Measurements from ENCODE around the gene TNIK.

The TNIK gene

GRCh38 chr3:171340434-171340833, 119.8 kb downstream of the TNIK start:
- no peak for TF ChIP-seq CTCF (IDR thresholded peaks at IDR 0.05; ENCODE audit: extremely low read depth, insufficient read depth, missing control alignments)
- DNase-seq (ENCODE audit: low spot score) = no peak
- in situ Hi-C loops (cut with MboI; ENCODE audit: low pct_unique_long_range_greater_than_20kb, low sequenced_read_pairs, unreplicated experiment) = no loop called here

- in situ Hi-C loops (cut with MboI; ENCODE audit: low pct_unique_long_range_greater_than_20kb, low sequenced_read_pairs, unreplicated experiment) = no loop called here
- no peak for DNase-seq (ENCODE audit: low spot score)
- no peak for TF ChIP-seq CTCF (IDR thresholded peaks at IDR 0.05; ENCODE audit: extremely low read depth, insufficient read depth, missing control alignments)
Observed at GRCh38 chr3:171339598-171339997, 120.6 kb downstream of the TNIK start.

- TF ChIP-seq CTCF (IDR thresholded peaks at IDR 0.05; ENCODE audit: extremely low read depth, insufficient read depth, missing control alignments) = no peak
- in situ Hi-C loops (cut with MboI; ENCODE audit: low pct_unique_long_range_greater_than_20kb, low sequenced_read_pairs, unreplicated experiment) = no loop called here
- DNase-seq (ENCODE audit: low spot score) = no peak
Observed at GRCh38 chr3:171336406-171336805, 123.8 kb downstream of the TNIK start.

GRCh38 chr3:171335559-171335958, 124.6 kb downstream of the TNIK start:
- no peak for TF ChIP-seq CTCF (IDR thresholded peaks at IDR 0.05; ENCODE audit: extremely low read depth, insufficient read depth, missing control alignments)

GRCh38 chr3:171334465-171334811, 125.8 kb downstream of the TNIK start:
- no peak for TF ChIP-seq CTCF (IDR thresholded peaks at IDR 0.05; ENCODE audit: extremely low read depth, insufficient read depth, missing control alignments)
- in situ Hi-C loops (cut with MboI; ENCODE audit: low pct_unique_long_range_greater_than_20kb, low sequenced_read_pairs, unreplicated experiment) = no loop called here
- no peak for DNase-seq (ENCODE audit: low spot score)

More at GRCh38 chr3:171335559-171335958, 124.6 kb downstream of the TNIK start:
- in situ Hi-C loops (cut with MboI; ENCODE audit: low pct_unique_long_range_greater_than_20kb, low sequenced_read_pairs, unreplicated experiment) = no loop called here
- no peak for DNase-seq (ENCODE audit: low spot score)

- in situ Hi-C loops (cut with MboI; ENCODE audit: low pct_unique_long_range_greater_than_20kb, low sequenced_read_pairs, unreplicated experiment) = no loop called here
- TF ChIP-seq CTCF (IDR thresholded peaks at IDR 0.05; ENCODE audit: extremely low read depth, insufficient read depth, missing control alignments) = no peak
- no peak for DNase-seq (ENCODE audit: low spot score)
Observed at GRCh38 chr3:171333784-171334464, 126.3 kb downstream of the TNIK start.
